ENCODE data around the gene ALG5. TPM values are rescaled to one million over a fixed set of nuclear protein-coding genes. Genes with fewer than 3 reads are reported as not detected.

The ALG5 gene
- total RNA-seq, 6 experiments from 2014 or later: 22.9 to 30.0 (median 28.5) TPM

- TF ChIP-seq POLR2A (IDR thresholded peaks at IDR 0.05) (no peak), CTCF (IDR thresholded peaks at IDR 0.05) (no peak)
- WGBS (ENCODE audit: insufficient coverage, low coverage, low lambda C conversion rate, missing lambda C conversion rate): 87% methylated on average over 4 of the region's 4 CpGs
Measured at GRCh38 chr13:36950330-36950729, 48.8 kb downstream of the ALG5 start.

GRCh38 chr13:36945078-36945477 is 54.1 kb downstream of the ALG5 start:
- intact Hi-C loops (cut with DNase I): no loop called here
- Histone ChIP-seq H3K36me3 (peaks cover 0 to 17% (median 0%) of the 10 kb centered on the region in 4 donors), H3K9me3 (no peaks in the 10 kb centered on the region), H3K27me3 (no peaks in the 10 kb centered on the region), H3K4me1 (no peaks in the 10 kb centered on the region), H3K4me3 (no peak overlapping the region), H3K27ac (no peak overlapping the region)
- ATAC-seq: no peak
- TF ChIP-seq POLR2A (IDR thresholded peaks at IDR 0.05) (no peak), CTCF (IDR thresholded peaks at IDR 0.05) (no peak)
- DNase-seq: no peak
- WGBS (ENCODE audit: insufficient coverage, low coverage, low lambda C conversion rate, missing lambda C conversion rate): 40% methylated on average over 3 of the region's 3 CpGs

More at GRCh38 chr13:36950330-36950729, 48.8 kb downstream of the ALG5 start:
- intact Hi-C loops (cut with DNase I): no loop called here
- H3K27me3 ChIP-seq: no peaks in the 10 kb centered on the region
- peaks cover 0 to 28% (median 4%) of the 10 kb centered on the region in 4 donors for H3K36me3 ChIP-seq
- no peaks in the 10 kb centered on the region for H3K4me1 ChIP-seq
- H3K4me3 ChIP-seq: no peak overlapping the region
- no peak for ATAC-seq
- no peak overlapping the region for H3K27ac ChIP-seq
- no peaks in the 10 kb centered on the region for H3K9me3 ChIP-seq
- DNase-seq: no peak

- 49% methylated on average over 7 of the region's 7 CpGs for WGBS (ENCODE audit: insufficient coverage, low coverage, low lambda C conversion rate, missing lambda C conversion rate)
- DNase-seq: no peak
- no peaks in the 10 kb centered on the region for H3K4me1 ChIP-seq
- intact Hi-C loops (cut with DNase I): no loop called here
- no peaks in the 10 kb centered on the region for H3K9me3 ChIP-seq
- no peak overlapping the region for H3K27ac ChIP-seq
- TF ChIP-seq POLR2A (IDR thresholded peaks at IDR 0.05) (no peak), CTCF (IDR thresholded peaks at IDR 0.05) (no peak)
- ATAC-seq: no peak
- no peaks in the 10 kb centered on the region for H3K36me3 ChIP-seq
- no peak overlapping the region for H3K4me3 ChIP-seq
- H3K27me3 ChIP-seq: no peaks in the 10 kb centered on the region
Measured at GRCh38 chr13:36925603-36926002, 73.5 kb downstream of the ALG5 start.

- ATAC-seq (no peak), DNase-seq (no peak)
- intact Hi-C loops (cut with DNase I): no loop called here
- no peak for TF ChIP-seq CTCF (IDR thresholded peaks at IDR 0.05)
- no peak for TF ChIP-seq POLR2A (IDR thresholded peaks at IDR 0.05)
- H3K27me3 ChIP-seq: no peaks in the 10 kb centered on the region
- H3K36me3 ChIP-seq: no peaks in the 10 kb centered on the region
- no peak overlapping the region for H3K4me3 ChIP-seq
- 43% methylated on average over 3 of the region's 3 CpGs for WGBS (ENCODE audit: insufficient coverage, low coverage, low lambda C conversion rate, missing lambda C conversion rate)
- peaks cover 0 to 6% (median 0%) of the 10 kb centered on the region in 4 donors for H3K4me1 ChIP-seq
- H3K9me3 ChIP-seq: no peaks in the 10 kb centered on the region
- H3K27ac ChIP-seq: no peak overlapping the region
Measured at GRCh38 chr13:36924001-36924400, 75.1 kb downstream of the ALG5 start.
